HEK293 (cell line): ENCODE measurements around the gene CMTM4.

Experiments
- CTCF ChIA-PET: fragments of 350-600 bp; formaldehyde crosslinking; extraction: SDS; loops from one replicate; lab custom pipeline; 2021; ENCODE audit warnings: antibody characterized with exemption; lab: Yijun Ruan, JAX
- POLR2A ChIA-PET: fragments of 300-600 bp; formaldehyde crosslinking; extraction: SDS; loops from one replicate; lab custom pipeline; 2020; ENCODE audit warnings: antibody characterized with exemption, inconsistent platforms; lab: Yijun Ruan, JAX
- H3K27ac ChIP-seq: fragments of 200-500 bp; sonication (Bioruptor generic); 2 replicates; pipeline ENCODE4 v1.5.1; 2014; ENCODE audit warnings: low read depth, low read length, control low read depth, inconsistent platforms; ENCODE audit errors: extremely low read depth
- H3K36me3 ChIP-seq, 2 experiments: fragments of 200-500 bp in 1 of 2; sonication (Bioruptor generic) in 1 of 2; 1 replicate in 1 of 2; 2 replicates in 1 of 2; pipeline ENCODE4 v1.5.1; 2014 to 2017; ENCODE audit warnings: inconsistent platforms in 2 of 2, low read length in 2 of 2; ENCODE audit not compliant: control insufficient read depth in 2 of 2, insufficient read depth in 1 of 2
- H3K4me1 ChIP-seq: fragments of 200-500 bp; sonication (Bioruptor generic); 2 replicates; pipeline ENCODE4 v1.5.1; 2014; ENCODE audit warnings: mild to moderate bottlenecking, low read length, inconsistent platforms; ENCODE audit not compliant: control insufficient read depth, insufficient read depth
- H3K4me3 ChIP-seq: 2 replicates; pipeline ENCODE4 v1.5.1; 2011; ENCODE audit warnings: low read depth, mild to moderate bottlenecking, control low read depth, low read length, moderate library complexity
- H3K9me3 ChIP-seq: fragments of 200-500 bp; sonication (Bioruptor generic); 2 replicates; pipeline ENCODE4 v1.5.1; 2014; ENCODE audit warnings: low read depth, low read length, inconsistent platforms; ENCODE audit not compliant: control insufficient read depth, insufficient read depth
- ATF2 ChIP-seq: fragments of 450-650 bp; formaldehyde crosslinking; IDR thresholded peaks from 2 replicates; pipeline ENCODE4 v1.5.1; 2016; ENCODE audit warnings: missing biosample characterization, missing genetic modification characterization, low read depth
- ELK4 ChIP-seq: IDR thresholded peaks from 2 replicates; pipeline ENCODE4 v1.6.1; 2011; ENCODE audit warnings: mild to moderate bottlenecking, low read depth, low read length, borderline replicate concordance
- KLF1 ChIP-seq: fragments of 450-650 bp; formaldehyde crosslinking; IDR thresholded peaks from 2 replicates; pipeline ENCODE4 v1.5.1; 2016; ENCODE audit warnings: missing biosample characterization, missing genetic modification characterization
- KLF8 ChIP-seq: fragments of 450-650 bp; formaldehyde crosslinking; IDR thresholded peaks from 2 replicates; pipeline ENCODE4 v1.5.1; 2016; ENCODE audit warnings: missing biosample characterization, missing genetic modification characterization
- OSR2 ChIP-seq: fragments of 450-650 bp; formaldehyde crosslinking; IDR thresholded peaks from 2 replicates; pipeline ENCODE4 v1.5.1; 2016; ENCODE audit warnings: missing biosample characterization, missing genetic modification characterization
- PRDM1 ChIP-seq: fragments of 450-650 bp; formaldehyde crosslinking; IDR thresholded peaks from 2 replicates; pipeline ENCODE4; 2016; ENCODE audit warnings: missing biosample characterization, missing genetic modification characterization
- SETDB1 ChIP-seq: IDR thresholded peaks from one replicate; pipeline ENCODE4 v1.6.1; 2017; ENCODE audit warnings: mild to moderate bottlenecking, low read length, moderate library complexity, mixed read lengths; ENCODE audit not compliant: insufficient read length
- SP2 ChIP-seq: fragments of 450-650 bp; formaldehyde crosslinking; IDR thresholded peaks from 2 replicates; pipeline ENCODE4 v1.5.1; 2016; ENCODE audit warnings: missing biosample characterization, missing genetic modification characterization
- SP3 ChIP-seq: fragments of 450-650 bp; formaldehyde crosslinking; IDR thresholded peaks from 2 replicates; pipeline ENCODE4 v1.5.1; 2016; ENCODE audit warnings: missing biosample characterization, missing genetic modification characterization
- TRIM28 ChIP-seq: IDR thresholded peaks from 2 replicates; pipeline ENCODE4 v1.6.1; 2011; ENCODE audit warnings: low read length, control low read depth, borderline replicate concordance
- ZBTB26 ChIP-seq: fragments of 450-650 bp; formaldehyde crosslinking; optimal IDR thresholded peaks from 2 replicates; pipeline ENCODE3; 2016; ENCODE audit warnings: missing biosample characterization, mild to moderate bottlenecking, missing genetic modification characterization
- ZBTB6 ChIP-seq: fragments of 450-650 bp; formaldehyde crosslinking; IDR thresholded peaks from 2 replicates; pipeline ENCODE4 v1.5.1; 2017; ENCODE audit warnings: missing biosample characterization, missing genetic modification characterization
- ZIC2 ChIP-seq: fragments of 450-650 bp; formaldehyde crosslinking; IDR thresholded peaks from 2 replicates; pipeline ENCODE4 v1.5.1; 2016; ENCODE audit warnings: missing biosample characterization, missing genetic modification characterization
- ZNF140 ChIP-seq: fragments of 450-650 bp; formaldehyde crosslinking; IDR thresholded peaks from 2 replicates; pipeline ENCODE4 v1.5.1; 2016; ENCODE audit warnings: missing biosample characterization, missing genetic modification characterization
- ZNF2 ChIP-seq: fragments of 450-650 bp; formaldehyde crosslinking; IDR thresholded peaks from 2 replicates; pipeline ENCODE4 v1.5.1; 2016; ENCODE audit warnings: missing biosample characterization, missing genetic modification characterization
- ZNF366 ChIP-seq: fragments of 450-650 bp; formaldehyde crosslinking; conservative IDR thresholded peaks from 2 replicates; pipeline ENCODE4 v1.5.1; 2016; ENCODE audit warnings: missing biosample characterization, missing genetic modification characterization
- ZNF398 ChIP-seq: fragments of 450-650 bp; formaldehyde crosslinking; IDR thresholded peaks from 2 replicates; pipeline ENCODE4 v1.5.1; 2017; ENCODE audit warnings: missing biosample characterization, missing genetic modification characterization
- ZNF48 ChIP-seq: fragments of 450-650 bp; formaldehyde crosslinking; IDR thresholded peaks from 2 replicates; pipeline ENCODE4 v1.5.1; 2016; ENCODE audit warnings: missing biosample characterization, missing genetic modification characterization
- ZNF510 ChIP-seq: fragments of 450-650 bp; formaldehyde crosslinking; IDR thresholded peaks from 2 replicates; pipeline ENCODE4 v1.5.1; 2018; ENCODE audit warnings: mild to moderate bottlenecking, missing genetic modification characterization, missing biosample characterization; ENCODE audit not compliant: insufficient replicate concordance
- ZNF560 ChIP-seq: fragments of 450-650 bp; formaldehyde crosslinking; IDR thresholded peaks from 2 replicates; pipeline ENCODE4 v1.5.1; 2017; ENCODE audit warnings: missing biosample characterization, missing genetic modification characterization, borderline replicate concordance
- ZNF600 ChIP-seq: fragments of 450-650 bp; formaldehyde crosslinking; IDR thresholded peaks from 2 replicates; pipeline ENCODE4 v1.5.1; 2016; ENCODE audit warnings: missing biosample characterization, missing genetic modification characterization
- ZNF692 ChIP-seq: fragments of 450-650 bp; formaldehyde crosslinking; IDR thresholded peaks from 2 replicates; pipeline ENCODE4 v1.5.1; 2016; ENCODE audit warnings: missing biosample characterization, missing genetic modification characterization
- ZNF843 ChIP-seq: fragments of 450-650 bp; formaldehyde crosslinking; IDR thresholded peaks from 2 replicates; pipeline ENCODE4 v1.5.1; 2016; ENCODE audit warnings: missing biosample characterization, missing genetic modification characterization
- ZSCAN18 ChIP-seq: fragments of 450-650 bp; formaldehyde crosslinking; IDR thresholded peaks from 2 replicates; pipeline ENCODE4 v1.5.1; 2016; ENCODE audit warnings: missing biosample characterization, missing genetic modification characterization
- ZSCAN23 ChIP-seq: fragments of 450-650 bp; formaldehyde crosslinking; IDR thresholded peaks from 2 replicates; pipeline ENCODE4 v1.5.1; 2016; ENCODE audit warnings: missing biosample characterization, missing genetic modification characterization

Gene CMTM4

GRCh38 chr16:66696669-66697630, at the start of gene CMTM4:
CMTM4 (minus strand) TSS chr16:66696743; CDS start chr16:66696525, 218 bp downstream.
- POLR2A ChIA-PET, result interaction anchor here (0.7 to 1.4 kb wide), 7 partner anchors 12 to 176 kb away, joined by 3 read pairs; partner anchors contain the start of gene NAE1
- TF ChIP-seq ZNF692 (tag by site-specific recombination) (peak; percentile 56; the same call in 1 of the 2 replicates), ZBTB6 (tag by site-specific recombination) (peak; percentile 79), PRDM1 (tag by site-specific recombination) (no peak), SP2 (tag by site-specific recombination) (peak; percentile 69), ZNF366 (no peak), ZNF140 (tag by site-specific recombination) (no peak), ZNF48 (tag by site-specific recombination) (no peak), ZSCAN18 (tag by site-specific recombination) (no peak; the same call in 1 of the 2 replicates), SP3 (tag by site-specific recombination) (peak; percentile 72), ZNF510 (tag by site-specific recombination) (no peak), KLF8 (tag by site-specific recombination) (peak; percentile 75; the same call in 1 of the 2 replicates), SETDB1 (no peak), OSR2 (tag by site-specific recombination) (no peak), ELK4 (no peak), ZNF560 (peak; percentile 51; the same call in 1 of the 2 replicates), KLF1 (tag by site-specific recombination) (peak; percentile 78), ZBTB26 (tag by site-specific recombination) (peak; percentile 37), TRIM28 (no peak), ZIC2 (tag by site-specific recombination) (0 out of 2 replicates have a peak, but pooled peaks have one; percentile 20), ZNF600 (0 out of 2 replicates have a peak, but pooled peaks have one; percentile 27), ATF2 (tag by site-specific recombination) (no peak), ZNF398 (tag by site-specific recombination) (no peak), ZNF843 (0 out of 2 replicates have a peak, but pooled peaks have one; percentile 46), ZNF2 (tag by site-specific recombination) (peak; percentile 42; the same call in 1 of the 2 replicates), ZSCAN23 (tag by site-specific recombination) (no peak)

More at GRCh38 chr16:66696669-66697630, at the start of gene CMTM4:
- Histone ChIP-seq H3K36me3 (peaks cover 0 to 8% of the 10 kb centered on the region in 2 experiments; a peak in 1 of 3 replicates), H3K4me1 (peaks cover 11% of the 10 kb centered on the region; the same call in 1 of the 2 replicates), H3K9me3 (no peaks in the 10 kb centered on the region), H3K4me3 (peak within 1 kb of the TSS; percentile 75), H3K27ac (peak within 1 kb of the TSS; percentile 77; the same call in 1 of the 2 replicates)
- CTCF ChIA-PET, result interaction anchor here (0.7 to 4.0 kb wide), 11 partner anchors 29 to 210 kb away, joined by 3 to 23 read pairs (median 4); no protein-coding TSS in a partner anchor
